Measurements from ENCODE around the gene NUDT8.
"Not testable (repeated sequence)": the region's sequence is repeated elsewhere in the genome, so short reads cannot be mapped to it uniquely, and the experiment has no call there.

NUDT8 gene

GRCh38 chr11:67640758-67641337 is 11.1 kb upstream of the NUDT8 start:
- Histone ChIP-seq H3K4me3 (ENCODE audit: low read length in 2 of 2) (no peak overlapping the region), H3K9me3 (ENCODE audit: control insufficient read depth in 2 of 2, low read length in 2 of 2) (no peaks in the 10 kb centered on the region), H3K27me3 (ENCODE audit: control insufficient read depth in 2 of 2, insufficient read depth in 2 of 2, low read length in 2 of 2) (no peaks in the 10 kb centered on the region)

GRCh38 chr11:67640021-67640757 is 10.5 kb upstream of the NUDT8 start:
- no peak overlapping the region for H3K4me3 ChIP-seq (ENCODE audit: low read length in 2 of 2)
- no peak overlapping the region for H3K27ac ChIP-seq (ENCODE audit: low read depth in 2 of 2, low read length in 2 of 2)
- H3K27me3 ChIP-seq (ENCODE audit: control insufficient read depth in 2 of 2, insufficient read depth in 2 of 2, low read length in 2 of 2): no peaks in the 10 kb centered on the region
- no peaks in the 10 kb centered on the region for H3K36me3 ChIP-seq (ENCODE audit: control insufficient read depth in 2 of 2, insufficient read depth in 2 of 2, low read length in 2 of 2)
- no peak overlapping the region for H3K9ac ChIP-seq (ENCODE audit: low read depth in 1 of 2, low read length in 2 of 2)
- no peaks in the 10 kb centered on the region for H3K9me3 ChIP-seq (ENCODE audit: control insufficient read depth in 2 of 2, low read length in 2 of 2)
- peaks cover 4 to 5% of the 10 kb centered on the region in 2 donors for H3K4me1 ChIP-seq (ENCODE audit: control insufficient read depth in 2 of 2, insufficient read depth in 2 of 2, low read length in 2 of 2)

More at GRCh38 chr11:67640758-67641337, 11.1 kb upstream of the NUDT8 start:
- H3K4me1 ChIP-seq (ENCODE audit: control insufficient read depth in 2 of 2, insufficient read depth in 2 of 2, low read length in 2 of 2): peaks cover 3 to 7% of the 10 kb centered on the region in 2 donors
- no peak overlapping the region for H3K9ac ChIP-seq (ENCODE audit: low read depth in 1 of 2, low read length in 2 of 2)
- no peak overlapping the region for H3K27ac ChIP-seq (ENCODE audit: low read depth in 2 of 2, low read length in 2 of 2)
- no peaks in the 10 kb centered on the region for H3K36me3 ChIP-seq (ENCODE audit: control insufficient read depth in 2 of 2, insufficient read depth in 2 of 2, low read length in 2 of 2)

- no peak within 1 kb of the TSS for H3K4me3 ChIP-seq (ENCODE audit: low read length in 2 of 2)
Measured at GRCh38 chr11:67639438-67639859, 9.7 kb upstream of the NUDT8 start, which contains the start of gene TBX10. Gene TBX10, minus strand, starts transcription at chr11:67639763. Its CDS starts 291 bp downstream, at chr11:67639472.

GRCh38 chr11:67638535-67639437 is 9.0 kb upstream of the NUDT8 start:
- no peaks in the 10 kb centered on the region for H3K9me3 ChIP-seq (ENCODE audit: control insufficient read depth in 2 of 2, low read length in 2 of 2)
- H3K4me1 ChIP-seq (ENCODE audit: control insufficient read depth in 2 of 2, insufficient read depth in 2 of 2, low read length in 2 of 2): peaks cover 8 to 17% of the 10 kb centered on the region in 2 donors
- no peaks in the 10 kb centered on the region for H3K36me3 ChIP-seq (ENCODE audit: control insufficient read depth in 2 of 2, insufficient read depth in 2 of 2, low read length in 2 of 2)
- no peak overlapping the region for H3K4me3 ChIP-seq (ENCODE audit: low read length in 2 of 2)
- H3K27ac ChIP-seq (ENCODE audit: low read depth in 2 of 2, low read length in 2 of 2): no peak overlapping the region
- no peak overlapping the region for H3K9ac ChIP-seq (ENCODE audit: low read depth in 1 of 2, low read length in 2 of 2)
- H3K27me3 ChIP-seq (ENCODE audit: control insufficient read depth in 2 of 2, insufficient read depth in 2 of 2, low read length in 2 of 2): no peaks in the 10 kb centered on the region

More at GRCh38 chr11:67639438-67639859, 9.7 kb upstream of the NUDT8 start, which contains the start of gene TBX10:
- H3K36me3 ChIP-seq (ENCODE audit: control insufficient read depth in 2 of 2, insufficient read depth in 2 of 2, low read length in 2 of 2): no peaks in the 10 kb centered on the region
- H3K27me3 ChIP-seq (ENCODE audit: control insufficient read depth in 2 of 2, insufficient read depth in 2 of 2, low read length in 2 of 2): no peaks in the 10 kb centered on the region
- H3K27ac ChIP-seq (ENCODE audit: low read depth in 2 of 2, low read length in 2 of 2): no peak within 1 kb of the TSS
- H3K9ac ChIP-seq (ENCODE audit: low read depth in 1 of 2, low read length in 2 of 2): no peak within 1 kb of the TSS
- peaks cover 5 to 11% of the 10 kb centered on the region in 2 donors for H3K4me1 ChIP-seq (ENCODE audit: control insufficient read depth in 2 of 2, insufficient read depth in 2 of 2, low read length in 2 of 2)
- no peaks in the 10 kb centered on the region for H3K9me3 ChIP-seq (ENCODE audit: control insufficient read depth in 2 of 2, low read length in 2 of 2)

GRCh38 chr11:67637441-67637840 is 7.7 kb upstream of the NUDT8 start:
- not testable (repeated sequence) for H3K36me3 ChIP-seq (ENCODE audit: control insufficient read depth in 2 of 2, insufficient read depth in 2 of 2, low read length in 2 of 2); H3K4me3 ChIP-seq (ENCODE audit: low read length in 2 of 2); H3K9me3 ChIP-seq (ENCODE audit: control insufficient read depth in 2 of 2, low read length in 2 of 2); H3K27me3 ChIP-seq (ENCODE audit: control insufficient read depth in 2 of 2, insufficient read depth in 2 of 2, low read length in 2 of 2); H3K9ac ChIP-seq (ENCODE audit: low read depth in 1 of 2, low read length in 2 of 2)
- H3K27ac ChIP-seq (ENCODE audit: low read depth in 2 of 2, low read length in 2 of 2): peak overlapping the region in 1 of 2 donors; percentile 61
- H3K4me1 ChIP-seq (ENCODE audit: control insufficient read depth in 2 of 2, insufficient read depth in 2 of 2, low read length in 2 of 2): peaks cover 13 to 29% of the 10 kb centered on the region in 2 donors

GRCh38 chr11:67636962-67637361 is 7.2 kb upstream of the NUDT8 start:
- no peaks in the 10 kb centered on the region for H3K27me3 ChIP-seq (ENCODE audit: control insufficient read depth in 2 of 2, insufficient read depth in 2 of 2, low read length in 2 of 2)
- no peaks in the 10 kb centered on the region for H3K36me3 ChIP-seq (ENCODE audit: control insufficient read depth in 2 of 2, insufficient read depth in 2 of 2, low read length in 2 of 2)
- no peaks in the 10 kb centered on the region for H3K9me3 ChIP-seq (ENCODE audit: control insufficient read depth in 2 of 2, low read length in 2 of 2)
- no peak overlapping the region for H3K9ac ChIP-seq (ENCODE audit: low read depth in 1 of 2, low read length in 2 of 2)
- H3K4me3 ChIP-seq (ENCODE audit: low read length in 2 of 2): no peak overlapping the region
- peak overlapping the region in 1 of 2 donors; percentile 61 for H3K27ac ChIP-seq (ENCODE audit: low read depth in 2 of 2, low read length in 2 of 2)
- peaks cover 17 to 34% of the 10 kb centered on the region in 2 donors for H3K4me1 ChIP-seq (ENCODE audit: control insufficient read depth in 2 of 2, insufficient read depth in 2 of 2, low read length in 2 of 2)

GRCh38 chr11:67635231-67635521 is 5.4 kb upstream of the NUDT8 start:
- H3K9me3 ChIP-seq (ENCODE audit: control insufficient read depth in 2 of 2, low read length in 2 of 2): no peaks in the 10 kb centered on the region
- peaks cover 28 to 50% of the 10 kb centered on the region in 2 donors for H3K4me1 ChIP-seq (ENCODE audit: control insufficient read depth in 2 of 2, insufficient read depth in 2 of 2, low read length in 2 of 2)
- H3K9ac ChIP-seq (ENCODE audit: low read depth in 1 of 2, low read length in 2 of 2): peak overlapping the region in 1 of 2 donors; percentile 14
- no peaks in the 10 kb centered on the region for H3K36me3 ChIP-seq (ENCODE audit: control insufficient read depth in 2 of 2, insufficient read depth in 2 of 2, low read length in 2 of 2)
- no peaks in the 10 kb centered on the region for H3K27me3 ChIP-seq (ENCODE audit: control insufficient read depth in 2 of 2, insufficient read depth in 2 of 2, low read length in 2 of 2)
- no peak overlapping the region for H3K4me3 ChIP-seq (ENCODE audit: low read length in 2 of 2)
- H3K27ac ChIP-seq (ENCODE audit: low read depth in 2 of 2, low read length in 2 of 2): peak overlapping the region; percentile 48 to 98

- Histone ChIP-seq H3K27me3 (ENCODE audit: control insufficient read depth in 2 of 2, insufficient read depth in 2 of 2, low read length in 2 of 2) (no peaks in the 10 kb centered on the region), H3K4me1 (ENCODE audit: control insufficient read depth in 2 of 2, insufficient read depth in 2 of 2, low read length in 2 of 2) (peaks cover 25 to 51% of the 10 kb centered on the region in 2 donors), H3K36me3 (ENCODE audit: control insufficient read depth in 2 of 2, insufficient read depth in 2 of 2, low read length in 2 of 2) (no peaks in the 10 kb centered on the region), H3K4me3 (ENCODE audit: low read length in 2 of 2) (no peak overlapping the region), H3K9ac (ENCODE audit: low read depth in 1 of 2, low read length in 2 of 2) (peak overlapping the region in 1 of 2 donors; percentile 14), H3K9me3 (ENCODE audit: control insufficient read depth in 2 of 2, low read length in 2 of 2) (no peaks in the 10 kb centered on the region), H3K27ac (ENCODE audit: low read depth in 2 of 2, low read length in 2 of 2) (peak overlapping the region; percentile 71 to 98)
Measured at GRCh38 chr11:67634366-67635230, 4.9 kb upstream of the NUDT8 start.

- H3K4me3 ChIP-seq (ENCODE audit: low read length in 2 of 2): peak overlapping the region in 1 of 2 donors; percentile 11
- H3K9ac ChIP-seq (ENCODE audit: low read depth in 1 of 2, low read length in 2 of 2): peak overlapping the region in 1 of 2 donors; percentile 14
- peak overlapping the region; percentile 71 to 98 for H3K27ac ChIP-seq (ENCODE audit: low read depth in 2 of 2, low read length in 2 of 2)
Measured at GRCh38 chr11:67633758-67634365, 4.1 kb upstream of the NUDT8 start.

More at GRCh38 chr11:67633758-67634365, 4.1 kb upstream of the NUDT8 start:
- Histone ChIP-seq H3K9me3 (ENCODE audit: control insufficient read depth in 2 of 2, low read length in 2 of 2) (no peaks in the 10 kb centered on the region), H3K27me3 (ENCODE audit: control insufficient read depth in 2 of 2, insufficient read depth in 2 of 2, low read length in 2 of 2) (no peaks in the 10 kb centered on the region), H3K36me3 (ENCODE audit: control insufficient read depth in 2 of 2, insufficient read depth in 2 of 2, low read length in 2 of 2) (no peaks in the 10 kb centered on the region), H3K4me1 (ENCODE audit: control insufficient read depth in 2 of 2, insufficient read depth in 2 of 2, low read length in 2 of 2) (peaks cover 31 to 58% of the 10 kb centered on the region in 2 donors)

Data from mucosa of rectum (tissue), 2 donors.